Measurements from ENCODE around the gene AHDC1. TPM values are rescaled to one million over a fixed set of nuclear protein-coding genes. Genes with fewer than 3 reads are reported as not detected.

The AHDC1 gene
- total and polyA plus RNA-seq, 2 experiments from 2014 or later = 3.9 to 5.3 TPM

DNA sequence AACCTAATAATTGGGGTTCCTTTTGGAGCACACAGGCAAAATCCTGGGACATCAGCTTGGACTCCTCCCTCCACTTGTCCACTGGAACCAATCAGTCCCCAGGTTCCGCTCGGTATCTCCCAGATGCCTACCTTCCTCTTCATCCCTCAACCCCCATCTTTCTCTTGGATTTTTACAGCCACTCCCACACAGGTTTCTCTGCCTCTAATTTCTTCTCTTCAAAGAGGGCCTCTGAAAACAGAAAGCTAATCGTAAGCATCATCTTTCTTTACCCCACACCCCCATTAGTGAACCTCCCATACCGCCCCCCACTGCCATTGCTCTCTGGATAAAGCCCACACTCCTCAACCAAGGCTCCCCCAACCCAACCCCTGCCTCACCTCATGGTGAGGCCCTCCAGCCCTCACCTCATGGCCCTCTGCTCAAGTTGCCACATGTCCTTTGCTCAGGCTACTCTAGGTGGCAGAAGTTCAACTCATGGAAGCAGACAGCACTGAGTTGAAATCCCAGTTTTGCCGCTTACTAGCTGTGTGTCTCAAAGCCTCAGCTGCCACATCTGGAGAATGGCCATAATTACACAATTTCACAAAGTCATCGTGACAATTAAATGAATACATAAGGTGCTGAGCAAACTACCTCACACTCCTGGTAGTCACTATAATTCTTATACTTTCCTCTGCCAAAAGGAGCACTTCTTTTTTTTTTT is 95.8 kb downstream of the AHDC1 start:
- TF ChIP-seq EZH2 (IDR thresholded peaks at IDR 0.05; ENCODE audit: insufficient read depth, poor library complexity, severe bottlenecking) (no peak), EZH2phosphoT487 (IDR thresholded peaks at IDR 0.05; ENCODE audit: insufficient read depth, low read depth) (no peak)
- Histone ChIP-seq H3K27me3 (replicated peaks; ENCODE audit: insufficient read depth) (no peaks in the 10 kb centered on the region), H3K9me3 (ENCODE audit: low read depth) (no peaks in the 10 kb centered on the region), H3K9ac (no peak overlapping the region), H3K4me2 (ENCODE audit: unreplicated experiment) (no peak overlapping the region), H3K36me3 (ENCODE audit: low read depth) (no peaks in the 10 kb centered on the region), H3F3A (ENCODE audit: insufficient read depth) (no peaks in the 10 kb centered on the region), H3K4me1 (ENCODE audit: insufficient read depth) (peaks cover 15% of the 10 kb centered on the region), H3K4me3 (no peak overlapping the region), H3K9me2 (ENCODE audit: insufficient read depth) (no peaks in the 10 kb centered on the region), H2AFZ (no peak overlapping the region), H3K27ac (no peak overlapping the region), H3K79me2 (ENCODE audit: insufficient read depth) (no peaks in the 10 kb centered on the region), H4K20me1 (ENCODE audit: insufficient read depth) (no peaks in the 10 kb centered on the region)
- in situ Hi-C loops (cut with MboI) = no loop called here
- 73 to 81% methylated on average over 6 of the region's 6 CpGs for WGBS, 2 experiments (ENCODE audit: low coverage in 1 of 2, low lambda C conversion rate in 2 of 2, missing lambda C conversion rate in 2 of 2)
- no peak for DNase-seq

DNA sequence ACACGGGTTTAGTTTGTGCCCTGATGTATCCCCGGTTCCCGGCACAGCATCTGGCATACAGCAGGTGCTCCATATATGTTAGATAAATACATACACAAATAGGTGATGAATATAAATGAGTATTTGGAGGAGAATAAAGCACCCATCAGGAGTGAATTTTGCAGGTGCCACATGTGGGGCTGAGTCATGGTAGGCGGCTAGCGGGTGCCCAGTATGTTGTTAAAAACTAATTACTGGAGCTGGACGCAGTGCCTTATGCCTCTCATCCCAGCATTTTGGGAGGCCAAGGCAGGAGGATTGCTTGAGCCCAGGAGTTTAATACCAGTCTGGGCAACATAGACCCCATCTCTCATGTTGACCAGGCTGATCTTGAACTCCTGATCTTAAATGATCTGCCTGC is 97.2 kb downstream of the AHDC1 start:
- H3K27me3 ChIP-seq (replicated peaks; ENCODE audit: insufficient read depth) = no peaks in the 10 kb centered on the region
- no peak overlapping the region for H3K27ac ChIP-seq
- H4K20me1 ChIP-seq (ENCODE audit: insufficient read depth) = no peaks in the 10 kb centered on the region
- in situ Hi-C loops (cut with MboI) = no loop called here
- no peak for TF ChIP-seq EZH2phosphoT487 (IDR thresholded peaks at IDR 0.05; ENCODE audit: insufficient read depth, low read depth)
- no peak for TF ChIP-seq EZH2 (IDR thresholded peaks at IDR 0.05; ENCODE audit: insufficient read depth, poor library complexity, severe bottlenecking)
- DNase-seq = no peak
- no peaks in the 10 kb centered on the region for H3K9me2 ChIP-seq (ENCODE audit: insufficient read depth)
- H3K79me2 ChIP-seq (ENCODE audit: insufficient read depth) = no peaks in the 10 kb centered on the region
- H3F3A ChIP-seq (ENCODE audit: insufficient read depth) = no peaks in the 10 kb centered on the region
- 76 to 80% methylated on average over 6 of the region's 6 CpGs for WGBS, 2 experiments (ENCODE audit: low coverage in 1 of 2, low lambda C conversion rate in 2 of 2, missing lambda C conversion rate in 2 of 2)
- no peak overlapping the region for H2AFZ ChIP-seq
- H3K4me1 ChIP-seq (ENCODE audit: insufficient read depth) = peaks cover 15% of the 10 kb centered on the region
- no peak overlapping the region for H3K4me3 ChIP-seq
- H3K9me3 ChIP-seq (ENCODE audit: low read depth) = no peaks in the 10 kb centered on the region
- no peak overlapping the region for H3K9ac ChIP-seq
- H3K4me2 ChIP-seq (ENCODE audit: unreplicated experiment) = no peak overlapping the region
- no peaks in the 10 kb centered on the region for H3K36me3 ChIP-seq (ENCODE audit: low read depth)

DNA sequence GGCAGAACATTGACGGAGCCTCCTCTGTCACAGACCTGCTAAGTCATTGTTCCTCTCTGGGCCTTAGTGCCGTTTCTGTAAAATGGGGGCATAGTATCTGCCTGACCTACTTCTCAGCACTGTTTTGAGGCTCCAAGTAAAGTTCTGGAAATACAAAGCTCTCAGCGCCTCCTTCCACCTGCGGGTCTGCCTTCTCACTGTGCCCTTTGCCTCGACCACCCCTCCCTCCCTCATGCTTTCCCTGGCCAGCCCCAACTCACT is 98.6 kb downstream of the AHDC1 start:
- DNase-seq = no peak
- Histone ChIP-seq H3K36me3 (ENCODE audit: low read depth) (no peaks in the 10 kb centered on the region), H3K4me3 (no peak overlapping the region), H3K9ac (peak overlapping the region; percentile 64; the same call in 1 of the 2 replicates), H4K20me1 (ENCODE audit: insufficient read depth) (no peaks in the 10 kb centered on the region), H3K79me2 (ENCODE audit: insufficient read depth) (no peaks in the 10 kb centered on the region), H3K9me2 (ENCODE audit: insufficient read depth) (no peaks in the 10 kb centered on the region), H3F3A (ENCODE audit: insufficient read depth) (no peaks in the 10 kb centered on the region), H3K27ac (peak overlapping the region; percentile 54), H2AFZ (peak overlapping the region; percentile 87), H3K4me2 (ENCODE audit: unreplicated experiment) (no peak overlapping the region), H3K27me3 (replicated peaks; ENCODE audit: insufficient read depth) (no peaks in the 10 kb centered on the region), H3K4me1 (ENCODE audit: insufficient read depth) (peaks cover 15% of the 10 kb centered on the region), H3K9me3 (ENCODE audit: low read depth) (no peaks in the 10 kb centered on the region)
- 41 to 42% methylated on average over 5 of the region's 5 CpGs for WGBS, 2 experiments (ENCODE audit: low coverage in 1 of 2, low lambda C conversion rate in 2 of 2, missing lambda C conversion rate in 2 of 2)
- in situ Hi-C loops (cut with MboI) = no loop called here
- TF ChIP-seq EZH2 (IDR thresholded peaks at IDR 0.05; ENCODE audit: insufficient read depth, poor library complexity, severe bottlenecking) (no peak), EZH2phosphoT487 (IDR thresholded peaks at IDR 0.05; ENCODE audit: insufficient read depth, low read depth) (no peak)

DNA sequence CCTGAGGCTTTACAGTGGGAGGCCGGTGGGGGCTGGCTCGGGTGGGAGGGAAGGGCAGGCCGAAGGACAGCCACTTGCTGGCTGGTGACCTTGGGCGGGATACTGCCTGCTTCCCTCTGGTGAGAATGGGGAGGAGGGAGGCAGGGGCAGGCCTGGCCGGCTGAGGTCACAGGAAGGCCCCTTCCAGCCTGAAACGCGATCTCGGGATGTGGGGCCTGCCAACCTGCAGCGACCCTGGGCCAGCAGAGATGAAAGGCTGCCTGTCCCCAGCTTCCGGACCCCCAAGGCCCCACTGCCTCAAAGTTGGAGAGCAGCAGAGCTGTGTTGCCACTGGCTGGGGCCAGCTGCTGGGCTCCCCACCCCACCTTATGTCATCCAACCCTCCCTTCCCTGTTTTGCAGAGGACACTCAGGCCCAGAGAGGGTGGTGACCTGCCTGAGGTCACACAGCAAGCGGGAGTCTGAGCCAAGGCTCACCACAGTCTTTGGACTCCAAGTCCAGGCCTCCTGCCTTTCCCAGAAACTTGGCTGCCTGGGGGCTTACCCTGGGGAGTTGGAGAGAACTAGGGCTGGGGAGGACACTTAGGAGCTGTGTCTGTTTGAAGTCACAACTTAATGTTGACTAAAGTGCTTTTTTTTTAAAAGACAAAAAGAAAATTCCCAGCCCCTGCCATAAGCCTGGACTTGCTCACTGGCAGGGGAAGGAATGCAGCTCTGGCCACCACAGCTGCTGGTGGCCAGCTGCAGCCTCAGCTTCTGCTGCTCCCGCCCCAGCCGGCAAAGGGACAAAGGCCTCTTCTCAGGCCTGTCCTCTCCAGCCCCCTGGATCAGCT is 99.1 kb downstream of the AHDC1 start:
- Histone ChIP-seq H3K9me2 (ENCODE audit: insufficient read depth) (no peaks in the 10 kb centered on the region), H3K9me3 (ENCODE audit: low read depth) (no peaks in the 10 kb centered on the region), H4K20me1 (ENCODE audit: insufficient read depth) (no peaks in the 10 kb centered on the region), H3K4me3 (no peak overlapping the region), H3K27ac (peak overlapping the region; percentile 54), H2AFZ (peak overlapping the region; percentile 87), H3K27me3 (replicated peaks; ENCODE audit: insufficient read depth) (no peaks in the 10 kb centered on the region), H3K4me2 (ENCODE audit: unreplicated experiment) (no peak overlapping the region), H3K4me1 (ENCODE audit: insufficient read depth) (peaks cover 15% of the 10 kb centered on the region), H3K79me2 (ENCODE audit: insufficient read depth) (no peaks in the 10 kb centered on the region), H3F3A (ENCODE audit: insufficient read depth) (no peaks in the 10 kb centered on the region), H3K36me3 (ENCODE audit: low read depth) (no peaks in the 10 kb centered on the region), H3K9ac (peak overlapping the region; percentile 64)
- in situ Hi-C loops (cut with MboI) = no loop called here
- peak; percentile 59 for DNase-seq
- TF ChIP-seq EZH2 (IDR thresholded peaks at IDR 0.05; ENCODE audit: insufficient read depth, poor library complexity, severe bottlenecking) = no peak
- no peak for TF ChIP-seq EZH2phosphoT487 (IDR thresholded peaks at IDR 0.05; ENCODE audit: insufficient read depth, low read depth)
- WGBS, 2 experiments (ENCODE audit: low coverage in 1 of 2, low lambda C conversion rate in 2 of 2, missing lambda C conversion rate in 2 of 2) = 21 to 25% methylated on average over 8 to 9 of the region's 13 CpGs
